ENCODE data around the gene PCMTD2.

Gene PCMTD2

DNA sequence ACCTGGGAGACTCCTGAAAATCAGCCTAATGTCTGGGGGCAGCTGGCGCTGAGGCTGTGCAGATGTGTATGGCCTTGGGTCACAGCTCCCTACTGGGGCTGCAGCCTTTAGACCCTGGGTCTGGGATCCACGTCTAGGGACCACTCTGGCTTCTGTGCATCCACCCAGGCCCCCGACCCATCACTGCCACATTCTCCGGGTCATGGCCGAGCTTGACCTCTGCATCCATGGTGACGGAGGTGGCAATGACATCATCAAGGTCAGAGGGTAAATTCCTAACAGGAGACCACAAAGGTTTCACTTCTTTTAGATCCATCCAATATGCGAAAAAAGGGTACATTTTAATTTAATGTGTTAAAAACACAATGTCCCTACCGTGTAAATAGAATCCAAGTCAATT, 14.5 kb upstream of the PCMTD2 start:
- no peak for DNase-seq (ENCODE audit: low read depth)
- TF ChIP-seq, protein P1, sequence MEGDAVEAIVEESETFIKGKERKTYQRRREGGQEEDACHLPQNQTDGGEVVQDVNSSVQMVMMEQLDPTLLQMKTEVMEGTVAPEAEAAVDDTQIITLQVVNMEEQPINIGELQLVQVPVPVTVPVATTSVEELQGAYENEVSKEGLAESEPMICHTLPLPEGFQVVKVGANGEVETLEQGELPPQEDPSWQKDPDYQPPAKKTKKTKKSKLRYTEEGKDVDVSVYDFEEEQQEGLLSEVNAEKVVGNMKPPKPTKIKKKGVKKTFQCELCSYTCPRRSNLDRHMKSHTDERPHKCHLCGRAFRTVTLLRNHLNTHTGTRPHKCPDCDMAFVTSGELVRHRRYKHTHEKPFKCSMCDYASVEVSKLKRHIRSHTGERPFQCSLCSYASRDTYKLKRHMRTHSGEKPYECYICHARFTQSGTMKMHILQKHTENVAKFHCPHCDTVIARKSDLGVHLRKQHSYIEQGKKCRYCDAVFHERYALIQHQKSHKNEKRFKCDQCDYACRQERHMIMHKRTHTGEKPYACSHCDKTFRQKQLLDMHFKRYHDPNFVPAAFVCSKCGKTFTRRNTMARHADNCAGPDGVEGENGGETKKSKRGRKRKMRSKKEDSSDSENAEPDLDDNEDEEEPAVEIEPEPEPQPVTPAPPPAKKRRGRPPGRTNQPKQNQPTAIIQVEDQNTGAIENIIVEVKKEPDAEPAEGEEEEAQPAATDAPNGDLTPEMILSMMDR (IDR thresholded peaks at IDR 0.05; ENCODE audit: insufficient read depth, low read depth, low read length, missing control alignments), result no peak
- no peak overlapping the region for H3K4me3 ChIP-seq (ENCODE audit: low read depth, low read length)

DNA sequence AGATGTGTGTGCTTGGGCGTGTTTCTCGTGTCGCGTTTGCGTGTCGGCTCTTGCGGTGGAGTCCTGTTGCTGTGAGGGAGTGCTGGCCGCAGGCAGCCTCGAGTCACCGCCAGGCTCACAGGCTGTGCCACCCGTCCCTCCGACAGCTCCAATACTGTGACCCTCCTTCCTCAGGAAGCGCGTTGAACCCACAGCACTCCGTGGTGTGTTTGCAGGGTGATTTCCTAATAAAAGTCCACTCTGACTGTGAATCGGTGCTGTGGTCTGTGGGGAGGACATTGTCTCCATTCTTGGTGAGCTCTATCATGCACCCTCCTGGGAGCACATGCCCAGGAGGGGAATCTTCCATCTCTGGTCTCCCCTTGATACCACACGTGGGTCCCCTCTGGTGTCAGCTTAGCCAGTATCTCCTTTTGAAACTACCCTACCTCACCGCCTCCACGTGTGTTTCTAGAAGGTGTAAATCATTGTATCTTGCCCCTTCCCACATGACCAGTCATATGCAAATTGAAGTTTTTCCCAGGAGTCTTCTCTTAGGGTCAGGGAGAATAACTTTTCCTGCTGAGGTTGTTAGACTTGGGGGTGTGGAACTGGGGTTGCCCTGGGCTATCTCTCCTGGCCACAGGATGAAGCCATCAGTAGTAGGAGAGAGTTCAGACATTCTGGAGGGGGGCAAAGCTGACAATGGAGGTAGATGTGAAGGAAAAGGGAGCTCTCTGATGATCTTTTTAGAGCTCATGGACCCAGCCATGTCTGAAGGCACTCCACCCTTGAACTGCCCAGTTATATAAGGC, 13.3 kb upstream of the PCMTD2 start:
- no peak overlapping the region for H3K4me3 ChIP-seq (ENCODE audit: low read depth, low read length)
- TF ChIP-seq, protein P1 (IDR thresholded peaks at IDR 0.05; ENCODE audit: insufficient read depth, low read depth, low read length, missing control alignments), result no peak
- DNase-seq (ENCODE audit: low read depth), result no peak

DNA sequence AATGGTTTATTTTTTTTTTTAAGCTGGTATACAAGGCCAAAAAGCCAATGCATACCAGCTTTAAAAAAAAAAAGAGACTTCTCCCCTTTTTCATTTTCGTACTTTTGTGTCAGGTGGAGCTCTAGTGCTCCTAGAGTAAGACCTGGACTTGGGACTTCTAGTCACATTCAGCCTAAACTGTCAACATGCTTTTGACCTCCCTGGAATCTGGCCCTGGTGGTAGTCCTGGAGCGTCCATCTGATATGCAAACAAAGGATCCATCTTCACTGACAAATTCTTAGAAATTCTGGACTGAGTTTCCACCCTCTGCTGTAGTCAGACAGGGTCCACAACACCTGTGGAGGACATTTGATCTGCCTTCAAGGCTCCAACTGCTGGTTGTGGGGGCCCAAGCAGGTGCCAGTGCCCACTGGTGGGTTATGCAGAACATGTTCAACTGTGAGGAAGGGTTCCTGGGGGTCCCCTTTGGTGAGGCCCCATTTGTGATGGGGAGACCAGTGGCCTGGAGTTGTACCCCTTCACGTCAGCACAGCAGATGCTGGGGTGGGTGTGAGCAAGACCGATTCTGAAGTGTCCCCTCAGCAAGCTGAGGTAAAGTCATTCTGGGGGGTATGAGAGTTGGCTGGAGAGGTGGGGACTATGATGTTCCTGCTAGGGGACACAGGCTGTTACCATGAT, 12.6 kb upstream of the PCMTD2 start:
- no peak overlapping the region for H3K4me3 ChIP-seq (ENCODE audit: low read depth, low read length)
- DNase-seq (ENCODE audit: low read depth), result no peak
- TF ChIP-seq, protein P1 (IDR thresholded peaks at IDR 0.05; ENCODE audit: insufficient read depth, low read depth, low read length, missing control alignments), result no peak

DNA sequence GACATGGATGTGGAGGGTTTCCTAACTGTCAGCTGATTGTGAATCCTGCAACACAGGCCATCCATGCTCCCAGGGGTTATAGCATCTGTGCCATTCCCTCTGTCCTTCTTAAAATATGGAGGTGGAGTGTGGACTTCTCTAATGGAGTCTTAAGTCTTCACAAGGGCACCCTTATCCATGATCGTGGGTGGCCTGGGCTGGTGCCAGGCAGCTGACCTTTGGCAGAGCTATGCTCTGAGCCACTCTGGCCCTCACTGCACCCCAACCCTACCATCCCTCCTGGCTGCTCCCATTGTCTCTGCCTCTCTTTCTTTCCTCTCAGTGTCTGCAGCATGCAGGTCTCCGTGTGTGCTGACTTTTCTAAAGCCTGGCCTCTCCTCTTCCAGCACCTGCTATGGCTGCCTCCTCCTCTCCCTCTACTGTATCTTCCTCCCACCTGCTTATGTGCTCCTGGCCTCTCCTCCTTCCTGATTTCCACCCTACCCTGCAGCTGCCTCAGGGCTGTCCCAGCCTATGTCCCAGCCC, 11.2 kb upstream of the PCMTD2 start:
- TF ChIP-seq, protein P1 (IDR thresholded peaks at IDR 0.05; ENCODE audit: insufficient read depth, low read depth, low read length, missing control alignments), result no peak
- no peak for DNase-seq (ENCODE audit: low read depth)
- H3K4me3 ChIP-seq (ENCODE audit: low read depth, low read length), result no peak overlapping the region

DNA sequence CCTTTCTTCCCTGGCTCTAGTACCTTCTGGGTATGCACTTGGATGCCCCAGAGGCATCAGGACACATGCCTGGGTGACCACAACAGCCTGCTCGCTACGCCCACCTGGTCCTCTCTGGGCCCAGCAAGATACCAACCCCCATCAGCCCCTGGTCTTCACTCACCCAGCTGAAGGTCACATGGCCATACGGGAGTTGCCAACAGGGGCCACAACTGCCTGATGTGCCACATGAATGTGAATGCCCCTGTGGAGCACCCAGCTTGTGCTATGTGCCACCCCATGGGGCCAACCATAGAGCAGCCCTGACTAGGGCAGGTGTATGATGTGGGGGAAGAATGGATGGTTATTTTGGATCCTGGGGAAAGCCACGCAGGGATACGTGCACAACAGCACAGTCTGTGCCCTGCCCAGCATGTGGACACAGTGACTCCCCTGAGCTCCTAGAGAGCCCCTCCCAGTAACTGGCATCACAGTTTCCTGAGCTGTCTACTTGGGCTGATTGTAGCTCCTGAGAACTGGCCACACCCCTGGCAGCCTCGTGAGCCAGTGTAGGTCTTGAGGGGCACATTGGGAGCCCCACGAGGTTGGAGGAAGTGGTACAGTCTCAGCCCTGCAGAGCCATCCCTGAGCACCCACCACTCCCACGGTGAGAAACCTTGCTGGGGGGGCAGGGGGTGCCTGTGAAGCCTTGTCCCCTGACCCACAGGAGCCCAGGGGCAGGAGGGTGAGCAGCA, 10.5 kb upstream of the PCMTD2 start:
- TF ChIP-seq, protein P1 (IDR thresholded peaks at IDR 0.05; ENCODE audit: insufficient read depth, low read depth, low read length, missing control alignments), result no peak
- no peak for DNase-seq (ENCODE audit: low read depth)
- H3K4me3 ChIP-seq (ENCODE audit: low read depth, low read length), result no peak overlapping the region

DNA sequence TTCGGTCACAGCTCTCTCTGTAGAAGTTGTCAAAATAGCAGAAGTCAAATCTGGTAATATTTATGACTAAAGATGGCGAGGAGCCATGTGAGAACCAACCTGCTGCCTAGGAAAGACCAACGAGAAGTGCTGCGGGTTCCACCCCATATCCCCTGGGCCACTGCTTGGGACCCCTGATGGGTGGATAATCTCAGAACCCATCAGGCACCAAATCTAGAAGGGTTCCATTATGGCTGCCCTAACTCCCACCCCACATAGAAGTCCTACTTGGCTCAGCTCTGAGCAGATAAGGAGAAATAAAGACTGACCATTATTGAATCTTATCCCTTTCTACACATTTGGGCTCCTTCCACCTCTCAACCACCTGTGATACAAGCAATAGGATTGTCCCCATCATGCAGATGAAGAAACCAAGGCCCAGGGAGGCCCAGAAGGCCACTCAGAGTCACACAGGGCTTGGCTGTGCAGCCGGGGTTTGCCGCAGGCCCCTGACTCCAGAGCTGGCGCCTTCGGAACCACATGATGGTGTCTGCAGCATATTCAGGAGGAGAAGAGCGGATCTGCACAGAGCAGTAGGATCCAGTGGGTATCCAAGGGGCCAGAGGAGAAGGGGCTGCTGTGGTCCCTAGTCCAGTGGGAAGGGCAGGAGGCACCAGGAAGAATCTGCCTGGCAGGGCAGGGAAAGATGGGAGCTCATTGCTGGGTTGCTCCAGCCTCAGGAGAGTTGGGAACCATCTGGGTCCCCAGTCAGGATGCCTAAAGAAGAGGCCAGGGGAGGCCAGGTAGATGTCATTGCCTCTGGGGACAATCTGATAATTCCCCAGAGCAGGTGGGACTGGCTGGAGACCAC, 9.6 kb upstream of the PCMTD2 start:
- TF ChIP-seq, protein P1 (IDR thresholded peaks at IDR 0.05; ENCODE audit: insufficient read depth, low read depth, low read length, missing control alignments), result no peak
- no peak overlapping the region for H3K4me3 ChIP-seq (ENCODE audit: low read depth, low read length)
- DNase-seq (ENCODE audit: low read depth), result no peak

Data from GM12865 (cell line).